ENCODE results near the gene CHI3L2. TPM values are rescaled to one million over a fixed set of nuclear protein-coding genes. Genes with fewer than 3 reads are reported as not detected.

CHI3L2 gene
- polyA plus RNA-seq, 1 donor from 2014 or later: not detected

DNA sequence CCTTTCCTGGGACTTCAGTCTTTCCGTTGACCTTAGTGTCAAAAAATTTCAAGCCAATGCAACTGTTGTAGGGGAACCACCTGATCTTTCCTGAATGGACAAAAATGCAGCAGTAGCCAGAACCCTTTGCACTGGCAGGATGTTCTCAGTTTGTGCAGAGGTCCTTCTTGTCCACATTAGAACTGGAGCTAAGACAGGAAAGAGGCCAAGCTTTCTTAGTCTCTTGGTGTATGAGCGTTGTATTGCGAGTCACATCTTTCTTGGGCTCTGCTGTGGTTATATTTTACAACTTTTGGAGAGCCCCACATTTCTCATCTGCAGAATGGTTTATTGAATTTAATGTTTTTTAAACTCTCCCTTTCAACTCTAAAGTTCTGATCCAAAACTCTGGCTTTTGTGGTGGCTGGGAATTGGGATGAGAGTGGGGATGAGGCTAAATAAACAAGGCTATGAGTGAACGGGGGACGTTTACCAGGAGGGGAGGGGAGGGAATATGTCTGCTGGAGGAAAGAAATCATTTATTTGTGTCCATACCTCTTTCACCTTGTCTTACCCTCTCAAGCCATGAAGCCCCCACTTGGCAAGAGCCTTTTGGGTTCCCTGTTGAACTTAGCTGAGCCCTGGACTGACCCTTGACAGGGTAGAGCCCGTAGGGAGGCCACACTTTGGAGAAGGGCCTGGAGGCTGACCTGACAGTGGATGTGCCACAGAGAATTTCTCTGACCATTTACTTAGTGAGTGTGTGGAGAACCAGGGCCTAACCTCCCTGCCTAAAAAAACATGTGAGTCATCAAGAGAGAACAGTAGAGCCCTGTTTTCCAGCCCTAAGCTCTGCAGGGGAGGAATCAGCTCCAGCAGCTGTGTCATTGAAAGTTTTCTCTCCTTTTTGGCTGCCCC is 586 bp downstream of the CHI3L2 start:
- Histone ChIP-seq H3F3A (ENCODE audit: insufficient read depth, low read length, poor library complexity, severe bottlenecking) (no peaks in the 10 kb centered on the region), H3K36me3 (ENCODE audit: insufficient read depth, low read length) (no peaks in the 10 kb centered on the region), H3K27me3 (ENCODE audit: insufficient read depth, low read depth, low read length) (no peaks in the 10 kb centered on the region), H3K9me3 (ENCODE audit: low read length) (no peaks in the 10 kb centered on the region), H3K4me2 (ENCODE audit: low read length) (no peak overlapping the region), H3K4me3 (ENCODE audit: low read length) (no peak overlapping the region), H2AFZ (ENCODE audit: low read depth, low read length) (no peak overlapping the region), H3K27ac (ENCODE audit: low read length) (no peak overlapping the region), H3K79me2 (replicated peaks; ENCODE audit: insufficient read depth, low read length) (no peaks in the 10 kb centered on the region), H3K9me2 (ENCODE audit: insufficient read depth, low read length) (no peaks in the 10 kb centered on the region), H3K9ac (ENCODE audit: low read length) (no peak overlapping the region), H4K20me1 (ENCODE audit: insufficient read depth) (no peaks in the 10 kb centered on the region)
- no peak for TF ChIP-seq EZH2 (IDR thresholded peaks at IDR 0.05; ENCODE audit: borderline replicate concordance, insufficient read depth, low read length, poor library complexity, severe bottlenecking)
- TF ChIP-seq TAF1 (IDR thresholded peaks at IDR 0.05; ENCODE audit: low read depth): no peak
- no peak for TF ChIP-seq POLR2AphosphoS5 (IDR thresholded peaks at IDR 0.05)
- no peak for TF ChIP-seq SMC3 (conservative IDR thresholded peaks at IDR 0.05; ENCODE audit: poor library complexity)
- TF ChIP-seq, protein P1, sequence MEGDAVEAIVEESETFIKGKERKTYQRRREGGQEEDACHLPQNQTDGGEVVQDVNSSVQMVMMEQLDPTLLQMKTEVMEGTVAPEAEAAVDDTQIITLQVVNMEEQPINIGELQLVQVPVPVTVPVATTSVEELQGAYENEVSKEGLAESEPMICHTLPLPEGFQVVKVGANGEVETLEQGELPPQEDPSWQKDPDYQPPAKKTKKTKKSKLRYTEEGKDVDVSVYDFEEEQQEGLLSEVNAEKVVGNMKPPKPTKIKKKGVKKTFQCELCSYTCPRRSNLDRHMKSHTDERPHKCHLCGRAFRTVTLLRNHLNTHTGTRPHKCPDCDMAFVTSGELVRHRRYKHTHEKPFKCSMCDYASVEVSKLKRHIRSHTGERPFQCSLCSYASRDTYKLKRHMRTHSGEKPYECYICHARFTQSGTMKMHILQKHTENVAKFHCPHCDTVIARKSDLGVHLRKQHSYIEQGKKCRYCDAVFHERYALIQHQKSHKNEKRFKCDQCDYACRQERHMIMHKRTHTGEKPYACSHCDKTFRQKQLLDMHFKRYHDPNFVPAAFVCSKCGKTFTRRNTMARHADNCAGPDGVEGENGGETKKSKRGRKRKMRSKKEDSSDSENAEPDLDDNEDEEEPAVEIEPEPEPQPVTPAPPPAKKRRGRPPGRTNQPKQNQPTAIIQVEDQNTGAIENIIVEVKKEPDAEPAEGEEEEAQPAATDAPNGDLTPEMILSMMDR (IDR thresholded peaks at IDR 0.05; ENCODE audit: poor library complexity, severe bottlenecking): no peak
- no peak for TF ChIP-seq REST (IDR thresholded peaks at IDR 0.05; ENCODE audit: borderline replicate concordance)
- TF ChIP-seq RAD21 (conservative IDR thresholded peaks at IDR 0.05): no peak
- TF ChIP-seq MXI1 (conservative IDR thresholded peaks at IDR 0.05; ENCODE audit: poor library complexity, severe bottlenecking): no peak
- no peak for TF ChIP-seq EP300 (conservative IDR thresholded peaks at IDR 0.05; ENCODE audit: poor library complexity, severe bottlenecking)

- H3K9ac ChIP-seq (ENCODE audit: low read length): no peak overlapping the region
- TF ChIP-seq EZH2 (IDR thresholded peaks at IDR 0.05; ENCODE audit: borderline replicate concordance, insufficient read depth, low read length, poor library complexity, severe bottlenecking): no peak
- no peak for TF ChIP-seq RAD21 (conservative IDR thresholded peaks at IDR 0.05)
- no peak for TF ChIP-seq EP300 (conservative IDR thresholded peaks at IDR 0.05; ENCODE audit: poor library complexity, severe bottlenecking)
- no peaks in the 10 kb centered on the region for H4K20me1 ChIP-seq (ENCODE audit: insufficient read depth)
- H3K4me3 ChIP-seq (ENCODE audit: low read length): no peak overlapping the region
- H3K36me3 ChIP-seq (ENCODE audit: insufficient read depth, low read length): no peaks in the 10 kb centered on the region
- no peak overlapping the region for H2AFZ ChIP-seq (ENCODE audit: low read depth, low read length)
- H3K4me2 ChIP-seq (ENCODE audit: low read length): no peak overlapping the region
- H3K27me3 ChIP-seq (ENCODE audit: insufficient read depth, low read depth, low read length): no peaks in the 10 kb centered on the region
- H3K9me2 ChIP-seq (ENCODE audit: insufficient read depth, low read length): no peaks in the 10 kb centered on the region
- H3K9me3 ChIP-seq (ENCODE audit: low read length): no peaks in the 10 kb centered on the region
- H3K27ac ChIP-seq (ENCODE audit: low read length): no peak overlapping the region
- no peaks in the 10 kb centered on the region for H3F3A ChIP-seq (ENCODE audit: insufficient read depth, low read length, poor library complexity, severe bottlenecking)
- no peaks in the 10 kb centered on the region for H3K79me2 ChIP-seq (replicated peaks; ENCODE audit: insufficient read depth, low read length)
Measured at GRCh38 chr1:111228748-111229126, 1.2 kb downstream of the CHI3L2 start.
